G401.6 (cell line): ENCODE measurements around the gene TBXAS1.

Experiments used
- FAIRE-seq: peaks from 2 replicates; lab custom pipeline; 2012; peaks lifted over from hg19 to GRCh38; lab: Jason Lieb, UNC

The TBXAS1 gene

DNA sequence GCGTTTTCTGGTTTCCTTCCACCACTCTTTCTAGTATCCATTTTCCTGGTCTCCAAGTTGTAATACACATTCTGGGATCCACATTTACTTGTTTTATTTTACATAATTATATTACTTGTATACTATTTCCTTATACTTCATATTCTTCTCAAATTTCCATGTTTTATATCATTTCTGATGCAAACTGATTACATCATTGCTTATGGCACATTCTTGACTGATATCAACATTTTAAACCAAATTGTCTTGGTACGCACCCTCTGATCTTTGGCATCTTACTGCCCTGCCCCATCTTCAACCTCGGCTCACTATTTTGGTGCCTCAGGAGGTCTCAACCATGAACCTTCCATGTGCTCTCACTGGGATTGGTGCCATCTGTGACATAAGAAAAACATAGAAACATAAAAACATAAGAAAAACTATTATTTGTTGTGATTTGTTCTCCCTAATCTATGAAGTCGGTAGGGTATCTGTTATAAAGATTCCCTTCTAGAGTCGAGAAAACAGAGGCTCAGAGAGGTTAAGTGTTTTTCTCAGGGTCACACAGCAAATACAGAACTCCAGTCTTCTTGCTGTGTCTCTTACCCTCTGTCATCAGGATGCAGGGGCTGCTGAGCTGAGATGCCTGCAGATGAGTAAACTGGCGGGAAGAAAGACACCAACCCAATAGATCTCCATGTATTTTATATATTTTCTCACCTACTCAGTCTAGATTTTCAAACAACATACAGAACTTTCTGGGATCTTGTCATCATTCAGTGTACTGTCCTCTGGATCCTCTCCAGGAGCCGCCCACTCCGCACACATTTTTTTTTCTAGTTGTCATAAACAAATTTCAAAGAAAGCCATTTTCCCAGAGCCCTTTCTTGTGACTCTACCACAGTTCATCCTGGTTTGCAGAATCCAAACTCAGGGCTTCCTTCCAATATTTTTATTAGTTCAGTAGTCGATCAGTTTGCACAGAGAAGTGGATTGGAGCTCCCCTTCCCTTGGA lies 154.2 kb downstream of the TBXAS1 start:
- no peak for FAIRE-seq

DNA sequence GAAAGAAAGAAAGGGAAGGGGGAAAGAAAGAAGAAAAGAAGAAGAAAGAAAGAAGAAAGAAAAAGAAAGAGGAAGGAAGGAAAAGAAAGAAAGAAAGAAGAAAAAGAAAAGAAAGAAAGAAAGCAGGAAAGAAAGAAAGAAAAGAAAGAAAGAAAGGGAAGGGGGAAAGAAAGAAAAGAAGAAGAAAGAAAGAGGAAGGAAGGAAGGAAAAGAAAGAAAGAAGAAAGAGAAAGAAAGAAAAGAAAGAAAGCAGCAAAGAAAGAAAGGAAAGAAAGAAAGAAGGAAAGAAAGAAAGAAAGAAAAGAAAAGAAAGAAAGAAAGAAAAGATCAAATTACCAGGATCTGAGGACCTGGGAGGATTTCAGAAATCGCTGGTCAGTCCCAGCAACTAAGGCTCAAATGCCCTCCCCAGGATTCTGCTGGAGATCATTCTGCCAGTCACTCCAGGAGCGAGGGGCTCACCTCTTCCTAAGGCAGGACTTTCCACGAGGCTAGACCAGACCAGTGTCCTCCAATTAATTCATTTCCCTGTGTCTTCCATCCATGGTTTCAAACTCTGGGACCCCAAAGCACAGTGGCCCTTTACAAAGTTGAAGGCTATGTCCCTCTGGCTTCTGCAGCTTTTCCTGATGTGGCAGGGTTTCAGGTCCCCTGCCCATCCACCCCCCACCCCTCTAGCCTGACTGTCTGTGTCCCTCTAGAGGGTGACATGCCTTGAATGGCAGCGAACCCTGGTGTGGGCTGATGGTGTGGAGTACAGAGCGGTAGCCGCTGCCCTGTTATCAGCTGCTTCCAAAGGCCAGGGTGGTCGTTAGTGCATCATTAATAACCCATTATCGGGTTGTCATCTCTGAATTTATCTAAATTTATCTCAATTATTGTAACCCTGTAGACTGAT lies 155.8 kb downstream of the TBXAS1 start:
- no peak for FAIRE-seq

DNA sequence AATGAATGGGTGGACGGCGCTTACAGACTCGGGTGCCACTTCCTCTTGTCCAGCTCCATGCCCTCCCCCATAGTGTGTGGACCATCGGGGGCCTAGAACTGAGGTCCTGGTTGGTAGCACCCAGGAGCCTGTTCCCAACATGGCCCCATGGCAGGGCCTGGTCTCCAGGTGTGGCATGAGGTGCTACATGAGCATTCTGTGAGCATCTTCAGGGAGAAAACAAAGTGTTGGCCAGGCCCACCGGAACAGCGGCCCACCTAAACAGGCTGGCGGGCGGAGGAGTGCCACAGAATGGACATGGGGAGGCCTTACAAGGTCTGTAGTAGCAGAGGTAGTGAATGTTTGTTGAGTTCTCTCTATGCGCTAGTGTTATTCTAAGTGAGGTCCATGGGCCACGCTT lies 156.7 kb downstream of the TBXAS1 start:
- FAIRE-seq, result no peak

GRCh38 chr7:139987691-139988516 lies 158.8 kb downstream of the TBXAS1 start:
- FAIRE-seq, result no peak

DNA sequence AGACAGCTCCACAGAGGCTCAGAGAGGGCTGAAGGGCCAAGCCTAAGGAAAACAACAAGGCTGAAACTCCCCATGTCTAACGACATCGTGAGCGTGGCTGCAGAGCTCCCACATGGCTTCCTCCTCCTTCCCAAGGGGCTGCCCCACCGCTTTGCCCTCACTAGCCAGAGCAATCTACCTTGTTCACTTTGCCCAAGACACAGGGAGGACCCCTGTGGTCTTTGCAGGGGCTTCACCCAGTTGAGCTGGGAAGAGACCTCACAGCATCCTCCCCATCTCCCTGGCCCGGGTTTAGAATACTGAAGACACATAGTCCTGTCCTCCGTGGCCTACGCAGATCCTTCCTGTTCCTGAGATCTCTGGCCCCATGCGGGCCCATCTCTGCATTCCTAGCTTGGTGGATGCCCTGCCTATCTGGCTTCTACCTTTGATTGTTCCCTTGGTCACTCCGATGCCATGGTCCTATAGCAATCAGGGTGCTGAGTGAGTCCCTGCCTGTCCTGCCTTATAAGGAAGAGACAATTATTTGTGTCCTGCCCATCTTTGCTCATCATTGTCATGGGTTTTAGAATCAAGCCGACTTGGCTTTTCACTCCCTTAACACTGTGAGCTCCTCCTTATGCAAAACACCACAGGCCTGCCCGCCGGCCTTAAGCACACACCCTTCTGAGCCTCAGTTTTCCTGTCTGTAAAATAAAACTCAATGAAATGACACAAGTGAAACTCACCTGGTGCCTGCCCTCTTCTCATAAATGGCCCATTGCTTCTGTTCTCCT lies 160.5 kb downstream of the TBXAS1 start:
- no peak for FAIRE-seq

DNA sequence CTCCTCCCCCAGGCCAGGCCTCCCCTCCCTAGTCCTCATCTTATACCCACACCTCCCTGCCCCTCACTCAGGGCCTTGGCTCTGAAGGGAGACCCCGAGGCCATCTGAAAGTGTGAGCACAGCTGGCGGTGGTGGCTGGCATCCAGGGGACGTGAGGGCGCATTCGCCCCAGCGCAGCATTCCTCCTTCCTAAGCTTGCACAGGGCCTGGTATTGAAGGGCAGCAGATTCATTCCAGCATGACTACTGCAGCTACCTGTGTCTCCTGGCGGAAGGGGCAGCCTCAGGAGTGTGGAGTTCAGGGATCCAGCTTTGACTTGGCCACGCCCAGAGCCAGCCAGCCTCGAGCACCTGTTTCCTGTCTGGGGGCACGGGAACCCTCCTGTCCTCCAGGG lies 161.1 kb downstream of the TBXAS1 start:
- FAIRE-seq, result no peak

- FAIRE-seq, result no peak
These were observed 161.7 kb downstream of the TBXAS1 start for GRCh38 chr7:139990571-139991268.

DNA sequence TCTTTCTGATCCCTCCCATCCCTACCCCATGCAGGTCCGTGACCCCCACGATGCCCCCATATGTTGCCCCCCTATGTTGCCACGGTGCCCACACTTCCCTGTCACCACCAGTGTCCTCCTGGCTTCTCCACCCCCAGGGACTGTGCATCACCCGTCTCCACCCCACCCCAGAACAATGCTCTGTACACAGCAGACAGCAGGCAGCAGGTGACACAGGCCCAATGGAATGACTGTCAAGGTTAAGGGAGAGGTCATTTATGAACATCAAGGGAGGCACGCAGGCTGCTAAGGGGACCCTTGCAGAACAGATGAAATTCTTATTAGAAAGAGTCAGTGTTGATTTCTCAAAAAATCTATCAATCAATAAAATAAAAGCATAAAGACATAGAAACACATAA lies 162.2 kb downstream of the TBXAS1 start:
- FAIRE-seq, result no peak

- no peak for FAIRE-seq
These were observed 162.8 kb downstream of the TBXAS1 start for GRCh38 chr7:139991911-139992310.

DNA sequence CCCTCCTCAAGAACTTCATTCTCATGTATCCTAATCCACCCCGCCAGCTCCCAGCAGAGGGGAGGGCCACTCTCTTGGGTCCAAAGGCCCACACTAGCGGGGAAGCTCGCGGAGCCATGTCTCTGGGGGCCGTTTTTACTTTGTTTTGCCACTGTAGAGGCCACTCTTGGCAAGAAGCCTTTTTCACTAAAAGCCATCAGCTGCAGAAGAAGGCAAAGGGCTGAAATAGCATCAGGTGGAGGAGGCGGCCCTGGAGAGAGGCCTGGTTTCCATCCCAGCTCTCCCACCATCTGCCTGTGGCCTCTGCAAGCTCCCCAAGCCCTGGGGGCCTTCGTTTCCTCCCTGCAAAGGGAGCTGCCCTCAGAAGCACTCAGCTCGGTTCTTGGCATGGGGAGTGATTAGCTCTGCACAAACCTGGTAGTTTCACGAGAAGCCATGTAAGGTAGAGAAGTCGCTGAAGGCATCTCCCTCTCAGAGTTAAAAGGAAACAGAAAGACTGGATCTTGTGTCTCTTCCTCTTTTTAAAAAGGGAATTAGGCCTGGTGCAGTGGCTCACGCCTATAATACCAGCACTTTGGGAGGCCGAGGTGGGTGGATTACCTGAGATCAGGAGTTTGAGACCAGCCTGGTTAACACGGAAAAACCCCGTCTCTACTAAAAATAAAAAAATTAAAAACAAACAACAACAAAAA lies 163.4 kb downstream of the TBXAS1 start:
- no peak for FAIRE-seq

DNA sequence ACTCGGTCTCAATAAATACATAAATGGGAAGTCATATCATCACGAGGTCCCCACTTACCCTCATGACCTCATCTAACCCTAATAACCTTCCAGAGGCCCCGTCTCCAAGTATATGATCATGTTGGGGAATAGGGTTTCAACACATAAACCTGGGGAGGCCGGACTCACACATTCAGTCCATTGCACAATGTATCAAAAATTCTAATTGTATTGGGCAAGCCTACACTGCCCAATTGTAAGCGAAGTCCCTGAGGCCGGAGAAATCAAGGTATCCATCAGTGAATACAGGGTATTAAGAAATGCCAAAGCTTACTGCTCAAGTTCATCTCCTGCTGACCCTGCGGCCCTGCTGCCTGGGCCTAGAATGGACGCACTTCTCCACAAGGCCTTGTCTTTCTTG lies 164.1 kb downstream of the TBXAS1 start:
- FAIRE-seq, result no peak

DNA sequence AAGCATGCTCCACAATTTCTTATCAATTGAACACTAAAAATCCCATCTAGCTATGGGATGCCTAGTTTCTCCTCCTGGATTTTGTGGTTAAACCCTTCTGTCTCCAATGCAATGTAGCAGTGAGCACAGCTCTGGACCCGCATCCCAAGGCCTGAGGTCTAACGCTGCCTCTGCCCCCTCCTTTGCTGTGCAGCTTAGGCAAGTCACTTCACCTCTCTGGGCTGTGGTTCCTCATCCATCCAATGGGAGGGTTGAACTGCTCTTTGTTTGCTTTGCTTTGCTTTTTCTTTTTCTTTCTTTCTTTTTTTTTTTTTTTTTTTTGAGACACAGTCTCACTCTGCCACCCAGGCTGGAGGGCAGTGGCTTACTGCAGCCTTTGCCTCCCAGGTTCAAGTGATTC lies 164.5 kb downstream of the TBXAS1 start:
- FAIRE-seq, result no peak

DNA sequence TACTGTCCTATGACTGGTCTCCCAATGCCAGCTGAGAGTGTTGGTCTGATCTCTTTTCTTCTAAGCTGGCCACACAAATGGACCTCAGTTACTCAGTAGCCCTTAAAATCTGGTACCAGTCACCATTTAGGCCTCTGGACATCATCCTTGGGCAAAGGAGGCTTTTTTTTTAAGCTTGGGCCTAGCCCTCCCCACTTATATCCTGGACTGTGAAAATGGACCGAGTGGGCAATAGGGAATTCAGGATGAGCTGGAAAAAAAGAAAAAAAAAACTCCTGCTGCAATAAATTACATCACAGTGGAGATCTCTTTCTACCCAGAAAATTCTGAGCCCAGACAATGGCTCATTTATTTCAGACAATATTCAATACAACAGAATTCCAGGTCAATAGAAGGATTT lies 165.3 kb downstream of the TBXAS1 start:
- no peak for FAIRE-seq

- FAIRE-seq, result no peak
These were observed 166.2 kb downstream of the TBXAS1 start for GRCh38 chr7:139995017-139995915.

- no peak for FAIRE-seq
These were observed 169.5 kb downstream of the TBXAS1 start for GRCh38 chr7:139998572-139998971.

- no peak for FAIRE-seq
These were observed 170.5 kb downstream of the TBXAS1 start for GRCh38 chr7:139999516-139999915.

GRCh38 chr7:140000666-140001268 lies 171.7 kb downstream of the TBXAS1 start:
- FAIRE-seq, result no peak

GRCh38 chr7:140003913-140004382 lies 174.9 kb downstream of the TBXAS1 start:
- no peak for FAIRE-seq
